Endothelial cell (in vitro differentiated cells): ENCODE results near the gene KRTAP12-2. TPM values are rescaled to one million over a fixed set of nuclear protein-coding genes. Genes with fewer than 3 reads are reported as not detected.
"Not testable (repeated sequence)": the region's sequence is repeated elsewhere in the genome, so short reads cannot be mapped to it uniquely, and the experiment has no call there.

Experiments used
- DNase-seq: peaks from one replicate; pipeline ENCODE4 v3.0.0; 2021; ENCODE audit warnings: low spot score
- H3K27ac Mint-ChIP-seq: one replicate; pipeline ENCODE4 v1.8.0; 2021; ENCODE audit warnings: mixed read lengths, inconsistent platforms; ENCODE audit not compliant: unreplicated experiment
- H3K27me3 Mint-ChIP-seq: one replicate; pipeline ENCODE4 v1.8.0; 2021; ENCODE audit warnings: mild to moderate bottlenecking, moderate library complexity, mixed read lengths, inconsistent platforms; ENCODE audit not compliant: unreplicated experiment
- H3K36me3 Mint-ChIP-seq: one replicate; pipeline ENCODE4 v1.8.0; 2021; ENCODE audit warnings: mild to moderate bottlenecking, low read depth, mixed read lengths, inconsistent platforms; ENCODE audit not compliant: unreplicated experiment
- H3K4me1 Mint-ChIP-seq: one replicate; pipeline ENCODE4 v1.8.0; 2021; ENCODE audit warnings: mild to moderate bottlenecking, mixed read lengths, inconsistent platforms; ENCODE audit not compliant: unreplicated experiment
- H3K4me3 Mint-ChIP-seq: one replicate; pipeline ENCODE4 v1.8.0; 2021; ENCODE audit warnings: mild to moderate bottlenecking, mixed read lengths, inconsistent platforms; ENCODE audit not compliant: unreplicated experiment
- H3K9me3 Mint-ChIP-seq: one replicate; pipeline ENCODE4 v1.8.0; 2021; ENCODE audit warnings: mixed read lengths, inconsistent platforms; ENCODE audit not compliant: unreplicated experiment
- total RNA-seq: library from RNA; stranded (reverse); fragmentation: NEBNext Ultra II Directional; extraction: Animal tissue kit (Norgen Biotek cat#: 25700); gene quantifications from one replicate; pipeline ENCODE4 v1.2.1, GENCODE V29; 2021; ENCODE audit not compliant: unreplicated experiment
- TF ChIP-seq, protein P1 (sequence below): fragments of 200-600 bp; sonication (generic); IDR thresholded peaks from one replicate; pipeline ENCODE4 v1.5.0; 2021; ENCODE audit warnings: antibody characterized with exemption; ENCODE audit not compliant: unreplicated experiment

The KRTAP12-2 gene
- total RNA-seq, 1 donor from 2014 or later: not detected

GRCh38 chr21:44628707-44629391 is 37.9 kb downstream of the KRTAP12-2 start:
- DNase-seq: no peak
- H3K36me3 Mint-ChIP-seq: peaks cover 15% of the 10 kb centered on the region
- H3K9me3 Mint-ChIP-seq: peaks cover 4% of the 10 kb centered on the region
- H3K4me3 Mint-ChIP-seq: no peak overlapping the region
- peaks cover 2% of the 10 kb centered on the region for H3K4me1 Mint-ChIP-seq
- H3K27me3 Mint-ChIP-seq: peaks cover 4% of the 10 kb centered on the region
- TF ChIP-seq, protein P1, sequence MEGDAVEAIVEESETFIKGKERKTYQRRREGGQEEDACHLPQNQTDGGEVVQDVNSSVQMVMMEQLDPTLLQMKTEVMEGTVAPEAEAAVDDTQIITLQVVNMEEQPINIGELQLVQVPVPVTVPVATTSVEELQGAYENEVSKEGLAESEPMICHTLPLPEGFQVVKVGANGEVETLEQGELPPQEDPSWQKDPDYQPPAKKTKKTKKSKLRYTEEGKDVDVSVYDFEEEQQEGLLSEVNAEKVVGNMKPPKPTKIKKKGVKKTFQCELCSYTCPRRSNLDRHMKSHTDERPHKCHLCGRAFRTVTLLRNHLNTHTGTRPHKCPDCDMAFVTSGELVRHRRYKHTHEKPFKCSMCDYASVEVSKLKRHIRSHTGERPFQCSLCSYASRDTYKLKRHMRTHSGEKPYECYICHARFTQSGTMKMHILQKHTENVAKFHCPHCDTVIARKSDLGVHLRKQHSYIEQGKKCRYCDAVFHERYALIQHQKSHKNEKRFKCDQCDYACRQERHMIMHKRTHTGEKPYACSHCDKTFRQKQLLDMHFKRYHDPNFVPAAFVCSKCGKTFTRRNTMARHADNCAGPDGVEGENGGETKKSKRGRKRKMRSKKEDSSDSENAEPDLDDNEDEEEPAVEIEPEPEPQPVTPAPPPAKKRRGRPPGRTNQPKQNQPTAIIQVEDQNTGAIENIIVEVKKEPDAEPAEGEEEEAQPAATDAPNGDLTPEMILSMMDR: no peak
- H3K27ac Mint-ChIP-seq: no peak overlapping the region

DNA sequence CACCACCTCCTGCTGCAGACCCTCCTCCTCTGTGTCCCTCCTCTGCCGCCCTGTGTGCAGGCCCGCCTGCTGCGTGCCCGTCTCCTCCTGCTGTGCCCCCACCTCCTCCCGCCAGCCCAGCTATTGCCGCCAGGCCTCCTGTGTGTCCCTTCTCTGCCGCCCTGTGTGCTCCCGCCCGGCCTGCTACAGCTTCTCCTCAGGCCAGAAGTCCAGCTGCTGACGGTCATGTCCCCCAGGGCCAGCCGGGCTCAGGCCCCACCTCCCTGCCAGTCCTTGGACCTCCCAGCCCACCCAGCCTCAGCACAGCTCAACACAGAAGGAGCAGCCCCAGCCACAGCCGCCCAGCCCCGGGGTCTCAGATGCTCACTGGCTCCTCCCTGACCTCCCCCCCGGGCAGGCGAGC is 38.9 kb downstream of the KRTAP12-2 start:
- not testable (repeated sequence) for H3K4me3 Mint-ChIP-seq, H3K27ac Mint-ChIP-seq, DNase-seq, H3K4me1 Mint-ChIP-seq, H3K27me3 Mint-ChIP-seq, H3K9me3 Mint-ChIP-seq
- H3K36me3 Mint-ChIP-seq: peaks cover 15% of the 10 kb centered on the region

DNA sequence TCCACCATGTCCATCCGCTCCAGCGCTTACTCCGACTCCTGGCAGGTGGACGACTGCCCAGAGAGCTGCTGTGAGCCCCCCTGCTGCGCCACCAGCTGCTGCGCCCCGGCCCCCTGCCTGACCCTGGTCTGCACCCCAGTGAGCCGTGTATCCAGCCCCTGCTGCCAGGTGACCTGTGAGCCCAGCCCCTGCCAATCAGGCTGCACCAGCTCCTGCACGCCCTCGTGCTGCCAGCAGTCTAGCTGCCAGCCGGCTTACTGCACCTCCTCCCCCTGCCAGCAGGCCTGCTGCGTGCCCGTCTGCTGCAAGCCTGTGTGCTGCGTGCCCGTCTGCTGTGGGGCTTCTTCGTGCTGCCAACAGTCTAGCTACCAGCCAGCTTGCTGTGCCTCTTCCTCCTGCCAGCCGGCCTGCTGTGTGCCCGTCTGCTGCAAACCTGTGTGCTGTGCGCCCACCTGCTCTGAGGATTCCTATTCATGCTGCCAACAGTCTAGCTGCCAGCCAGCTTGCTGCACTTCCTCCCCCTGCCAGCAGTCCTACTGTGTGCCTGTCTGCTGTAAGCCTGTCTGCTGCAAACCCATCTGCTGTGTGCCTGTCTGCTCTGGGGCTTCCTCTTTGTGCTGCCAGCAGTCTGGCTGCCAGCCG is 39.4 kb downstream of the KRTAP12-2 start:
- not testable (repeated sequence) for H3K27me3 Mint-ChIP-seq, H3K4me1 Mint-ChIP-seq, H3K27ac Mint-ChIP-seq, H3K4me3 Mint-ChIP-seq, H3K9me3 Mint-ChIP-seq, DNase-seq
- peaks cover 15% of the 10 kb centered on the region for H3K36me3 Mint-ChIP-seq

- H3K27ac Mint-ChIP-seq: no peak within 1 kb of the TSS
- H3K27me3 Mint-ChIP-seq: peaks cover 7% of the 10 kb centered on the region
- peaks cover 2% of the 10 kb centered on the region for H3K9me3 Mint-ChIP-seq
- TF ChIP-seq, protein P1: no peak
- H3K4me3 Mint-ChIP-seq: no peak within 1 kb of the TSS
- H3K36me3 Mint-ChIP-seq: peaks cover 9% of the 10 kb centered on the region
- DNase-seq: no peak
- peaks cover 2% of the 10 kb centered on the region for H3K4me1 Mint-ChIP-seq
Measured at GRCh38 chr21:44626673-44627143, 40.0 kb downstream of the KRTAP12-2 start, which contains the start of gene KRTAP10-9. Gene KRTAP10-9, plus strand, starts transcription at chr21:44627093. Its CDS starts 79 bp downstream, at chr21:44627172.

GRCh38 chr21:44626262-44626661 is 40.5 kb downstream of the KRTAP12-2 start:
- peaks cover 7% of the 10 kb centered on the region for H3K27me3 Mint-ChIP-seq
- H3K4me3 Mint-ChIP-seq: no peak overlapping the region
- no peak for DNase-seq
- TF ChIP-seq, protein P1: no peak
- H3K9me3 Mint-ChIP-seq: no peaks in the 10 kb centered on the region
- H3K27ac Mint-ChIP-seq: no peak overlapping the region
- H3K36me3 Mint-ChIP-seq: peaks cover 7% of the 10 kb centered on the region
- peaks cover 2% of the 10 kb centered on the region for H3K4me1 Mint-ChIP-seq

DNA sequence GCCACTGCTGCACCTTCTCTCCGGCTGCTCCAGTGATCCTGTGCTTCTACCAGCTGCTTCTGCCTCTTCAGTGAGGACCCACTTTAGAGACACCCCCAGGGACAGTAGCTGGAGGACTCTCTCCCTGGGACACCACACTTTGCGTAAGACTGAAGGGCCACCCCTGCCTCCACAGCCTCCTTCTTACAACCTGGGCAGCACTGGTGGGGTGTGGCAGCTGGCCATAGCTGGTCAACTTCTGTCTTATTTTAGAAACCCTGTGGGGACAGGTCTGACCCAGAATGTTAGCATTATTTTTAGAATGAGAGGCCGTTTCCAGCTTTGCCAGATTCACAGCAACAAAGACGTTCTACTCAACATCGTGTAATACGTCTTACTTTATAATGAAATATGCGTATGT is 41.0 kb downstream of the KRTAP12-2 start:
- peaks cover 7% of the 10 kb centered on the region for H3K27me3 Mint-ChIP-seq
- no peak overlapping the region for H3K4me3 Mint-ChIP-seq
- no peaks in the 10 kb centered on the region for H3K9me3 Mint-ChIP-seq
- peaks cover 7% of the 10 kb centered on the region for H3K36me3 Mint-ChIP-seq
- no peak for DNase-seq
- peaks cover 2% of the 10 kb centered on the region for H3K4me1 Mint-ChIP-seq
- TF ChIP-seq, protein P1: no peak
- no peak overlapping the region for H3K27ac Mint-ChIP-seq
